IPS-15b (cell line): ENCODE results near the gene ISYNA1.
A peak's percentile ranks its signal among the peaks of the same experiment; 100 is the strongest.
"Not testable (repeated sequence)": the region's sequence is repeated elsewhere in the genome, so short reads cannot be mapped to it uniquely, and the experiment has no call there.

Experiments used
- H3K27me3 ChIP-seq: one replicate; pipeline ENCODE4 v1.6.1; 2013; ENCODE audit warnings: low read length; ENCODE audit not compliant: control insufficient read depth, insufficient read depth
- H3K36me3 ChIP-seq: one replicate; pipeline ENCODE4 v1.6.1; 2013; ENCODE audit warnings: low read length; ENCODE audit not compliant: control insufficient read depth, insufficient read depth
- H3K4me1 ChIP-seq: one replicate; pipeline ENCODE4 v1.6.1; 2013; ENCODE audit warnings: mild to moderate bottlenecking, low read length; ENCODE audit not compliant: control insufficient read depth, insufficient read depth
- H3K4me3 ChIP-seq: one replicate; pipeline ENCODE4 v1.5.1; 2013; ENCODE audit warnings: low read depth, low read length
- H3K9ac ChIP-seq: one replicate; pipeline ENCODE4 v1.6.1; 2013; ENCODE audit warnings: low read depth, mild to moderate bottlenecking, low read length
- H3K9me3 ChIP-seq: one replicate; pipeline ENCODE4 v1.6.1; 2013; ENCODE audit warnings: mild to moderate bottlenecking, low read length; ENCODE audit not compliant: control insufficient read depth, insufficient read depth

The ISYNA1 gene

GRCh38 chr19:18402455-18403248 lies 35.3 kb downstream of the ISYNA1 start:
- not testable (repeated sequence) for H3K4me1 ChIP-seq, H3K9ac ChIP-seq, H3K4me3 ChIP-seq, H3K36me3 ChIP-seq, H3K27me3 ChIP-seq, H3K9me3 ChIP-seq

GRCh38 chr19:18401580-18402112 lies 36.3 kb downstream of the ISYNA1 start:
- peaks cover 2% of the 10 kb centered on the region for H3K27me3 ChIP-seq
- H3K9me3 ChIP-seq, result no peaks in the 10 kb centered on the region
- no peak overlapping the region for H3K9ac ChIP-seq
- H3K4me3 ChIP-seq, result no peak overlapping the region
- H3K36me3 ChIP-seq, result no peaks in the 10 kb centered on the region
- no peaks in the 10 kb centered on the region for H3K4me1 ChIP-seq

DNA sequence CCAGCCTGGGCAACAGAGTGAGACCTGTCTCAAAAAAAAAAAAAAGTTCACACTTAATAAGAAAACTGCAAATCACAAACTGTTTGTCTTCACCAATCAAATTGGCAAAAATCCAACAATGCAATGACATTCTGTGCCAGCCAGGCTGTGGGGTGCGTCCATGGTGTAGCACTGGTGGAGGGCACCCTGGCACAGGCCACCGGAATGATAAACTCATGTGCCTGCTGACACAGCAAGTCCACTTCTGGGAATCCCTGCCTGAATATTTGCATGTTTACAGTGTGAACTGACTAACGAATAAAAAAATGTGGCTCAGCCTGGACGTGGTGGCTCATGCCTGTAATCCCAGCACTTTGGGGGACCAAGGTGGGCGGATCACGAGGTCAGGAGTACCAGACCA lies 38.9 kb downstream of the ISYNA1 start:
- no peaks in the 10 kb centered on the region for H3K36me3 ChIP-seq
- H3K4me3 ChIP-seq, result no peak overlapping the region
- peaks cover 2% of the 10 kb centered on the region for H3K27me3 ChIP-seq
- no peak overlapping the region for H3K9ac ChIP-seq
- H3K4me1 ChIP-seq, result no peaks in the 10 kb centered on the region
- no peaks in the 10 kb centered on the region for H3K9me3 ChIP-seq

- H3K9me3 ChIP-seq, result no peaks in the 10 kb centered on the region
- peaks cover 2% of the 10 kb centered on the region for H3K27me3 ChIP-seq
- H3K9ac ChIP-seq, result no peak within 1 kb of the TSS
- peak within 1 kb of the TSS; percentile 33 for H3K4me3 ChIP-seq
- no peaks in the 10 kb centered on the region for H3K4me1 ChIP-seq
- no peaks in the 10 kb centered on the region for H3K36me3 ChIP-seq
These were observed 40.4 kb downstream of the ISYNA1 start, which contains the start of gene LRRC25 for GRCh38 chr19:18397242-18398202. Gene LRRC25, minus strand, starts transcription at chr19:18397622. Its CDS starts 659 bp downstream, at chr19:18396963.

- no peaks in the 10 kb centered on the region for H3K4me1 ChIP-seq
- H3K36me3 ChIP-seq, result no peaks in the 10 kb centered on the region
- H3K9ac ChIP-seq, result no peak overlapping the region
- H3K9me3 ChIP-seq, result no peaks in the 10 kb centered on the region
- H3K4me3 ChIP-seq, result no peak overlapping the region
- peaks cover 2% of the 10 kb centered on the region for H3K27me3 ChIP-seq
These were observed 41.3 kb downstream of the ISYNA1 start for GRCh38 chr19:18396471-18397241.

DNA sequence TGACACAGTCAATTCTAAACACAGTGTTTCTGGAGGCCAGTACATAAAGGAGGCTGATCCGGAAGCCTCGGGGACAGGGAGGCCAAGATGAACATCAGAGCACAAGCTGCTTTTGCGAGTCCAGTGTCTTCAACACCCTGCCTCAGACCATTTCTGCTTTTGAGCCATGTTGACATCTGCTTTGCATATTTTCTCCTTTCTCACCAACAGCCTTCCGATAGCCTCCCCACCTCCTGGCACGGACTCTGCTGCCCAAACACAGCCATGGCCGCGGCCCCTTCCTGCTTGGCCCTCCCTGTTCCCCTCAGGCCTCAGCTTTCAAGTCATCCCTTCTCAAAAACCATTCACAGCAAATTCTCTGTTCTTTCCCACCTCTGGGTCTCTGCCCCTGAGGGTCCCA lies 44.1 kb downstream of the ISYNA1 start:
- Histone ChIP-seq H3K9me3 (no peaks in the 10 kb centered on the region), H3K4me1 (no peaks in the 10 kb centered on the region), H3K4me3 (no peak overlapping the region), H3K27me3 (peaks cover 7% of the 10 kb centered on the region), H3K36me3 (peaks cover 2% of the 10 kb centered on the region), H3K9ac (no peak overlapping the region)

- no peak overlapping the region for H3K9ac ChIP-seq
- no peaks in the 10 kb centered on the region for H3K4me1 ChIP-seq
These were observed 45.0 kb downstream of the ISYNA1 start for GRCh38 chr19:18392926-18393325.

GRCh38 chr19:18392417-18392816 lies 45.5 kb downstream of the ISYNA1 start:
- H3K4me3 ChIP-seq, result no peak overlapping the region
- H3K36me3 ChIP-seq, result peaks cover 10% of the 10 kb centered on the region
- no peaks in the 10 kb centered on the region for H3K4me1 ChIP-seq
- H3K9me3 ChIP-seq, result no peaks in the 10 kb centered on the region
- H3K9ac ChIP-seq, result no peak overlapping the region
- peaks cover 5% of the 10 kb centered on the region for H3K27me3 ChIP-seq

More at GRCh38 chr19:18392926-18393325, 45.0 kb downstream of the ISYNA1 start:
- H3K27me3 ChIP-seq, result peaks cover 5% of the 10 kb centered on the region
- H3K36me3 ChIP-seq, result peaks cover 10% of the 10 kb centered on the region
- H3K4me3 ChIP-seq, result no peak overlapping the region
- no peaks in the 10 kb centered on the region for H3K9me3 ChIP-seq

GRCh38 chr19:18391509-18392075 lies 46.3 kb downstream of the ISYNA1 start:
- H3K4me3 ChIP-seq, result no peak overlapping the region
- H3K9me3 ChIP-seq, result no peaks in the 10 kb centered on the region

DNA sequence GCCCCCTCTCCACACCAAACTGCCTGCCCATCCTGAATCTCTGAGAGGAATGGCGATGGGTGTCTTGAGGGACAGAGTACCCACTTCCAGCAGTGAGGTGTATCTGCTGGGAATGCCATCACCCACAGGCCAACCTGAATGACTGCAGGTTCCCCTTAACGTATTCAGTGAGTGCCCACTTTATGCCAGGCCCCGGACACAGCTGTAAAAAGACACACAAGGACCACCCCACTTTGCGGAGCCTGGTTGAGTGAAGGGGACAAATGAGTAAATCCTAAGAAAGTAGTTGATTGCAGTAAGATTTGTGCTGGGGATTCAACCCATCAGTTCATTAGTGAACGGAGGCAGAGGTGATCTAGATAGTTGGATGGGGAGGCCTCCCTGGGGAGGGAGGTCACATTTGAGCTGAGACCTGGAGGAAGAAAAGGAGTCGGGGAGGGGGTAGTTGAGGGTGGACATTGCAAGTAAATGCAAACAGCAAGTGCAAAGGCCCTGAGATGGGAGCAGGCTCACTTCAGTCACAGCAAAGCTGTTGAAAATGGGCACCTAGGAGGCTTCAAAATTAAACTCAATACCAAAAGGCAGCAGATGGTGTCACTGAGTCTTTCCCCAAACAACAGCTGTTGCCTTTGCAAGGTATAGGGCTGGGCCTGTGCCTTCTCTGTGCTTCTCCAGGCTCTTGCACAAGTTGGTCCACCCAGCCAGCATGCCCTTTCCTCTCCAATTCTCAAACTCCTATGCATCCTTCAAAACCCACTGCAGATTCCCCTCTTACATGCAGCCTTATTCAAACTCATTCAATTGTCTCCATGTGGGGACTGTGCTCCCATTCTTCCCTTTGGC lies 47.6 kb downstream of the ISYNA1 start:
- H3K4me1 ChIP-seq, result peaks cover 3% of the 10 kb centered on the region
- H3K4me3 ChIP-seq, result no peak overlapping the region
- H3K9ac ChIP-seq, result no peak overlapping the region
- H3K27me3 ChIP-seq, result peaks cover 5% of the 10 kb centered on the region
- H3K9me3 ChIP-seq, result no peaks in the 10 kb centered on the region
- peaks cover 10% of the 10 kb centered on the region for H3K36me3 ChIP-seq

More at GRCh38 chr19:18391509-18392075, 46.3 kb downstream of the ISYNA1 start:
- peaks cover 10% of the 10 kb centered on the region for H3K36me3 ChIP-seq
- H3K27me3 ChIP-seq, result peaks cover 5% of the 10 kb centered on the region
- no peaks in the 10 kb centered on the region for H3K4me1 ChIP-seq
- H3K9ac ChIP-seq, result no peak overlapping the region
